Measurements from ENCODE around the gene TMCO4.

DNA sequence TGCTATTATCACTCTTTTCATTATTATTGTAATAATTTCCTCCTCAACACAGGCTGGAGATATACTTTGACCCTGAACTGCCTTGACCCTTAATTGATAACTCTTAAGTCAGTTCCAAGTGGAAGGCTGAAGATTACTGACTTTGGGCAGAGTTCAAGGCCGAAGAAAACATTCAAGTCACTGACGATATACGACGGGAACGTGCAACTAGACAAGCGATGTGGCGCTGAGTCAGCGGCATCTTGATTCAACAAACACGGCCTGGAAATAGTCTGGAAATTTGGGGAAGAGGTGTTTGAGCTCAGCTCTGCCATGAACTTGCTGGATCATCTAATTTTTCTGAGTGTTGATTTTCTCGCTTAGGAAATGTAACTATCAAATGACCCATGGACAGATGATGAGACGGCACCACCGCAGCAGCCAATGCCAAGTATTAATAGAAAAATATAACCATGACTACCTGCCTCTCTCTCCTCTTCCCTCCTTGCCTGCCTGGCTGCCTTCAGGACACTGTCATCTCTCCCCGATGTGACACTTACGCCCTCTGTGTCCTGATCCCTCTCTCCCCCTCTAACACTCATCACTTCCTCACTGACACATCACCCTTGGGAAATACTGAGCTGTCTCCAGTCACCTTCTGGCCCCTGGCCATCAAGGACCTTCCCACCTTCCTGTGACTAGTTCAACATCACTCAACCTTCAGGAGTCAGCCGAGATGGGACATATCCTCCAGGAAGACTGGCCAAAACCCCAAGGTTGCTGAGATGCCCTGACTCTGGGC lies 49.4 kb downstream of the TMCO4 start:
- TF ChIP-seq, protein P1, sequence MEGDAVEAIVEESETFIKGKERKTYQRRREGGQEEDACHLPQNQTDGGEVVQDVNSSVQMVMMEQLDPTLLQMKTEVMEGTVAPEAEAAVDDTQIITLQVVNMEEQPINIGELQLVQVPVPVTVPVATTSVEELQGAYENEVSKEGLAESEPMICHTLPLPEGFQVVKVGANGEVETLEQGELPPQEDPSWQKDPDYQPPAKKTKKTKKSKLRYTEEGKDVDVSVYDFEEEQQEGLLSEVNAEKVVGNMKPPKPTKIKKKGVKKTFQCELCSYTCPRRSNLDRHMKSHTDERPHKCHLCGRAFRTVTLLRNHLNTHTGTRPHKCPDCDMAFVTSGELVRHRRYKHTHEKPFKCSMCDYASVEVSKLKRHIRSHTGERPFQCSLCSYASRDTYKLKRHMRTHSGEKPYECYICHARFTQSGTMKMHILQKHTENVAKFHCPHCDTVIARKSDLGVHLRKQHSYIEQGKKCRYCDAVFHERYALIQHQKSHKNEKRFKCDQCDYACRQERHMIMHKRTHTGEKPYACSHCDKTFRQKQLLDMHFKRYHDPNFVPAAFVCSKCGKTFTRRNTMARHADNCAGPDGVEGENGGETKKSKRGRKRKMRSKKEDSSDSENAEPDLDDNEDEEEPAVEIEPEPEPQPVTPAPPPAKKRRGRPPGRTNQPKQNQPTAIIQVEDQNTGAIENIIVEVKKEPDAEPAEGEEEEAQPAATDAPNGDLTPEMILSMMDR (IDR thresholded peaks at IDR 0.05; ENCODE audit: low read depth, low read length), result no peak
- TF ChIP-seq EZH2phosphoT487 (IDR thresholded peaks at IDR 0.05; ENCODE audit: low read depth), result no peak
